Fibroblast of skin of left quadriceps (primary cell): ENCODE measurements around the gene YJEFN3.

Experiments
- DNase-seq, 2 experiments: peaks; one replicate each; pipeline ENCODE4 v3.0.0-alpha.2; 2013; ENCODE audit warnings: low read depth in 2 of 2

Gene YJEFN3

GRCh38 chr19:19498255-19498991 is 30.3 kb upstream of the YJEFN3 start:
- DNase-seq, result no peak

GRCh38 chr19:19499272-19499995 is 29.3 kb upstream of the YJEFN3 start:
- DNase-seq, result no peak

- no peak for DNase-seq
Measured at GRCh38 chr19:19500975-19501644, 27.6 kb upstream of the YJEFN3 start.

GRCh38 chr19:19501798-19502197 is 26.9 kb upstream of the YJEFN3 start:
- no peak for DNase-seq

GRCh38 chr19:19502281-19502680 is 26.4 kb upstream of the YJEFN3 start:
- DNase-seq, result no peak

GRCh38 chr19:19502808-19503602 is 25.7 kb upstream of the YJEFN3 start:
- DNase-seq, result no peak

GRCh38 chr19:19504754-19505668 is 23.7 kb upstream of the YJEFN3 start:
- no peak for DNase-seq

- DNase-seq, result no peak
Measured at GRCh38 chr19:19505669-19506326, 22.9 kb upstream of the YJEFN3 start.

GRCh38 chr19:19506592-19506991 is 22.1 kb upstream of the YJEFN3 start:
- no peak for DNase-seq

- no peak for DNase-seq
Measured at GRCh38 chr19:19507354-19507753, 21.4 kb upstream of the YJEFN3 start.

GRCh38 chr19:19508217-19508616 is 20.5 kb upstream of the YJEFN3 start:
- DNase-seq, result no peak

- DNase-seq, result no peak
Measured at GRCh38 chr19:19510432-19510831, 18.3 kb upstream of the YJEFN3 start.

- DNase-seq, result no peak
Measured at GRCh38 chr19:19513682-19514081, 15.0 kb upstream of the YJEFN3 start.

- DNase-seq, result peak; percentile 33 to 41
Measured at GRCh38 chr19:19514215-19514657, 14.5 kb upstream of the YJEFN3 start.

- DNase-seq, result no peak
Measured at GRCh38 chr19:19514881-19515641, 13.7 kb upstream of the YJEFN3 start, which contains the start of gene TSSK6. Gene TSSK6, minus strand, starts transcription at chr19:19515548. Its CDS starts 121 bp downstream, at chr19:19515427.

GRCh38 chr19:19515642-19516519 is 12.8 kb upstream of the YJEFN3 start, which contains the start of gene NDUFA13:
Gene NDUFA13, plus strand, starts transcription at chr19:19516225. Its CDS starts 14 bp downstream, at chr19:19516239.
- DNase-seq, result peak; percentile 83 to 84

- no peak for DNase-seq
Measured at GRCh38 chr19:19517235-19517619, 11.5 kb upstream of the YJEFN3 start.

GRCh38 chr19:19520989-19521388 is 7.7 kb upstream of the YJEFN3 start:
- no peak for DNase-seq
